Upper lobe of left lung (tissue), 4 donors: ENCODE data around the gene IFNGR2.

Source experiments
- CTCF ChIP-seq, 6 experiments: fragments of 450-650 bp in 4 of 6; fragments of 200-600 bp in 2 of 6; sonication (generic) in 2 of 6; IDR thresholded peaks; one replicate each; pipeline ENCODE4 v1.5.1; 2016 to 2019; ENCODE audit warnings: antibody characterized with exemption in 6 of 6
- EP300 ChIP-seq, 4 donors: sonication (generic); formaldehyde crosslinking; IDR thresholded peaks; one replicate each; pipeline ENCODE4 v1.5.1; 2017; ENCODE audit warnings: antibody characterized with exemption in 4 of 4, control low read depth in 2 of 4
- POLR2A ChIP-seq, 4 donors: fragments of 450-650 bp; IDR thresholded peaks; one replicate each; pipeline ENCODE4 v1.5.1; 2016 to 2017; ENCODE audit warnings: antibody characterized with exemption in 4 of 4, mild to moderate bottlenecking in 2 of 4
- POLR2AphosphoS5 ChIP-seq, 2 donors: sonication (generic); formaldehyde crosslinking; IDR thresholded peaks; one replicate each; pipeline ENCODE4 v1.5.1; 2017; ENCODE audit warnings: antibody characterized with exemption in 2 of 2

DNA sequence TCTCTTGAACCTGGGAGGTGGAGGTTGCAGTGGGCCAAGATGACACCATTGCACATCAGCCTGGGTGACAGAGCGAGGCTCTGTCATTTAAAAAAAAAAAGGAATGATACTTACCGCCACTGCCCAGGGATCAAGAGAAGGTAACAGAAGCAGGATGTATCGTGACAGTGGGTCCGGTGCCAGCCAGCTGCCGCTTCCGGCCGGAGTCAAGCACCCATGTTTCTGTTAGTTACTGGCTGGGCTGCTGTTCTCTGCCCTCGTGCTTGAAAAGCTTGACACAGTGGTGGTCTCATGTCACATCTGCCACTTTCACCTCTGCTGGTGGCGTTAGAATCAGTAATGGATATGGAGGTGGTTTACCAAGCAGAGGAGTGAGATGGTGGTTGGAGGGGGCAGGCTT, 21.0 kb downstream of the IFNGR2 start:
- TF ChIP-seq POLR2A (IDR thresholded peaks at IDR 0.05) = no peak
- TF ChIP-seq CTCF (IDR thresholded peaks at IDR 0.05) = no peak
- TF ChIP-seq POLR2AphosphoS5 (IDR thresholded peaks at IDR 0.05) = no peak
- TF ChIP-seq EP300 (IDR thresholded peaks at IDR 0.05) = no peak
